Trophoblast cell (in vitro differentiated cells and primary cell): ENCODE measurements around the gene MXD4.

Experiments
- DNase-seq, 2 donors: peaks; one replicate each; pipeline ENCODE4 v3.0.0-alpha.2; 2016
- H2AFZ ChIP-seq: 2 replicates; pipeline ENCODE4 v1.6.1; 2013; ENCODE audit warnings: low read length, moderate library complexity, mild to moderate bottlenecking; ENCODE audit not compliant: insufficient read depth, poor library complexity
- H2AK5ac ChIP-seq: 2 replicates; pipeline ENCODE4 v1.6.1; 2013; ENCODE audit warnings: mild to moderate bottlenecking, low read length
- H2BK120ac ChIP-seq: 2 replicates; pipeline ENCODE4 v1.6.1; 2013; ENCODE audit warnings: low read length, mild to moderate bottlenecking, moderate library complexity; ENCODE audit not compliant: insufficient read depth, poor library complexity
- H2BK12ac ChIP-seq: 2 replicates; pipeline ENCODE4 v1.6.1; 2013; ENCODE audit warnings: mild to moderate bottlenecking, low read length, moderate library complexity
- H2BK5ac ChIP-seq: 2 replicates; pipeline ENCODE4 v1.6.1; 2013; ENCODE audit warnings: low read length, low read depth, moderate library complexity, mild to moderate bottlenecking; ENCODE audit not compliant: poor library complexity
- H3K14ac ChIP-seq: 2 replicates; pipeline ENCODE4 v1.6.1; 2013; ENCODE audit warnings: mild to moderate bottlenecking, low read length
- H3K18ac ChIP-seq: 2 replicates; pipeline ENCODE4 v1.6.1; 2013; ENCODE audit warnings: mild to moderate bottlenecking, low read length
- H3K23ac ChIP-seq: 2 replicates; pipeline ENCODE4 v1.6.1; 2013; ENCODE audit warnings: low read length
- H3K27ac ChIP-seq: 2 replicates; pipeline ENCODE4 v1.5.1; 2013; ENCODE audit warnings: low read depth, mild to moderate bottlenecking, inconsistent platforms, low read length, moderate library complexity
- H3K27me3 ChIP-seq: 2 replicates; pipeline ENCODE4 v1.6.1; 2013; ENCODE audit warnings: inconsistent platforms, mild to moderate bottlenecking, low read length, moderate library complexity; ENCODE audit not compliant: insufficient read depth
- H3K36me3 ChIP-seq, 2 experiments: 1 replicate in 1 of 2; 2 replicates in 1 of 2; pipeline ENCODE4 v1.6.1; 2013; ENCODE audit warnings: low read length in 2 of 2, mild to moderate bottlenecking in 2 of 2, moderate library complexity in 1 of 2; ENCODE audit not compliant: insufficient read depth in 2 of 2, control insufficient read depth in 1 of 2
- H3K4ac ChIP-seq: 2 replicates; pipeline ENCODE4 v1.6.1; 2013; ENCODE audit warnings: low read depth, mild to moderate bottlenecking, low read length, moderate library complexity
- H3K4me1 ChIP-seq, 2 experiments: 1 replicate in 1 of 2; 2 replicates in 1 of 2; pipeline ENCODE4 v1.6.1; 2013; ENCODE audit warnings: low read length in 2 of 2, mild to moderate bottlenecking in 2 of 2, moderate library complexity in 1 of 2; ENCODE audit not compliant: insufficient read depth in 2 of 2, control insufficient read depth in 1 of 2
- H3K4me2 ChIP-seq: 2 replicates; pipeline ENCODE4 v1.6.1; 2013; ENCODE audit warnings: inconsistent platforms, mild to moderate bottlenecking, low read length, moderate library complexity
- H3K4me3 ChIP-seq: 2 replicates; pipeline ENCODE4 v1.5.1; 2013; ENCODE audit warnings: mild to moderate bottlenecking, low read depth, low read length, inconsistent platforms
- H3K79me1 ChIP-seq: one replicate; pipeline ENCODE4 v1.6.1; 2013; ENCODE audit warnings: low read length
- H3K79me2 ChIP-seq: 2 replicates; pipeline ENCODE4 v1.6.1; 2013; ENCODE audit warnings: low read length, mild to moderate bottlenecking; ENCODE audit not compliant: control insufficient read depth, insufficient read depth, poor library complexity
- H3K9ac ChIP-seq: 2 replicates; pipeline ENCODE4 v1.6.1; 2013; ENCODE audit warnings: mild to moderate bottlenecking, low read length
- H3K9me3 ChIP-seq: 2 replicates; pipeline ENCODE4 v1.6.1; 2013; ENCODE audit warnings: low read depth, mild to moderate bottlenecking, control low read depth, inconsistent platforms, low read length; ENCODE audit not compliant: insufficient read depth
- H4K12ac ChIP-seq: 2 replicates; pipeline ENCODE4 v1.6.1; 2013; ENCODE audit warnings: low read depth, mild to moderate bottlenecking, low read length, moderate library complexity
- H4K8ac ChIP-seq: 2 replicates; pipeline ENCODE4 v1.6.1; 2013; ENCODE audit warnings: low read depth, mild to moderate bottlenecking, low read length, moderate library complexity
- H4K91ac ChIP-seq: one replicate; pipeline ENCODE4 v1.6.1; 2013; ENCODE audit warnings: low read depth, mild to moderate bottlenecking, low read length, moderate library complexity
- WGBS: extraction: QIAGEN DNeasy Blood & Tissue Kit; methylation state at CpG from one replicate; pipeline ENCODE4 v1.1.7; 2013; ENCODE audit warnings: missing lambda C conversion rate; ENCODE audit not compliant: insufficient read length, insufficient coverage; ENCODE audit errors: extremely low coverage; 5-methylcytosine and 5-hydroxymethylcytosine counted together

Gene MXD4

DNA sequence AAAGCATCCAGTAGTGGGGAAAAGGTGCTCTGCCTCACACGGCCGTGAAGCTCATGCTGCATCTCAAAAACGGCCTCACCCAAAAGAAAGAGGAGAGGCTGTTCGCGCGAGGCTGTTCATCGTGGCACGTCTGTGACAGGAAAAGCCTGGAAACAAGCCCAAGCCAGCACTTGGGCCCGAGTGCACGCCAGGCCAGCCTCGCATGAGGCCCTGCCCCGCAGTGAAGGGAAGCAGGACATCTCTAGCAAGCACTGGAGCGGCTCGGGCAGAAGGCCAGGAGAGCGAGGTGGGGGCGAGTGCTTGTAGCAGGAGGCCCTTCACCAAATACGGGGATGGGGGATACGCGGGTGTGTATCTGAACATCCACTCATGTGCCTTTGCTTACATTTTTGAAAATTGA, 39.9 kb upstream of the MXD4 start:
- H2AK5ac ChIP-seq: no peak overlapping the region
- H3K14ac ChIP-seq: no peak overlapping the region
- no peaks in the 10 kb centered on the region for H3K27me3 ChIP-seq

DNA sequence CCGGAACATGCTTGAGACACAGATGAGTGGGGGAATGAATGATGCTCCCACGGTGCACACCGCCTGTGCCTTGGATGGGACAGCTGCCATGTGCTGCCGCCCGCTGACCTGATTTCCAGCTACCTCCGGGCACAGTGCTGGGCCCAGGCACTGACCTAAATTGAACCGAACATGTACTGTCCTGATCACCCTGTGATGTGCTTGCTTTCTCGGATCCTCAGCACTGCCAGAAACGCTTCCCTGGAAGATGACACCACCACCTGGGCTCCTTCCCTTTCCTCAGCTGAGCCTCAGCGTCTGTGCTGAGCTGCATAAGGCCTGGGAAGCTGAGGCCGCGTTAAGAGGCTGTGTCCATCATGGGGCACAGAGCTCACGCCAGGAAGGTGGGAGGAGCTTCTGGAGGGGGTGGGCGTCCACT, 39.3 kb upstream of the MXD4 start:
- Histone ChIP-seq H3K4me3 (no peak overlapping the region), H3K79me2 (no peaks in the 10 kb centered on the region), H2AK5ac (no peak overlapping the region), H3K9me3 (peaks cover 20% of the 10 kb centered on the region), H3K27me3 (no peaks in the 10 kb centered on the region), H2BK5ac (no peak overlapping the region), H2BK12ac (no peak overlapping the region), H4K12ac (no peak overlapping the region), H3K36me3 (no peaks in the 10 kb centered on the region), H3K18ac (no peak overlapping the region), H2AFZ (no peak overlapping the region), H3K14ac (no peak overlapping the region), H3K79me1 (no peaks in the 10 kb centered on the region), H3K27ac (no peak overlapping the region), H3K4ac (no peak overlapping the region), H3K4me2 (no peak overlapping the region), H3K4me1 (no peaks in the 10 kb centered on the region), H2BK120ac (no peak overlapping the region), H3K23ac (no peak overlapping the region), H3K9ac (no peak overlapping the region), H4K91ac (no peak overlapping the region), H4K8ac (no peak overlapping the region)
- no CpG with 5 or more reads among the region's 14 CpGs for WGBS
- no peak for DNase-seq

More for the DNA sequence above, 39.9 kb upstream of the MXD4 start:
- no peaks in the 10 kb centered on the region for H3K79me1 ChIP-seq
- no peak overlapping the region for H2BK120ac ChIP-seq
- H3K4me1 ChIP-seq: no peaks in the 10 kb centered on the region
- H4K12ac ChIP-seq: no peak overlapping the region
- no peak overlapping the region for H3K4ac ChIP-seq
- H4K8ac ChIP-seq: no peak overlapping the region
- no peak overlapping the region for H2AFZ ChIP-seq
- no CpG with 5 or more reads among the region's 19 CpGs for WGBS
- H4K91ac ChIP-seq: no peak overlapping the region
- peaks cover 21% of the 10 kb centered on the region for H3K9me3 ChIP-seq
- no peaks in the 10 kb centered on the region for H3K79me2 ChIP-seq
- no peak overlapping the region for H3K4me2 ChIP-seq
- no peak overlapping the region for H3K23ac ChIP-seq
- no peak overlapping the region for H2BK5ac ChIP-seq
- H3K9ac ChIP-seq: no peak overlapping the region
- DNase-seq: no peak
- H3K18ac ChIP-seq: no peak overlapping the region
- no peak overlapping the region for H2BK12ac ChIP-seq
- H3K4me3 ChIP-seq: no peak overlapping the region
- H3K36me3 ChIP-seq: no peaks in the 10 kb centered on the region
- no peak overlapping the region for H3K27ac ChIP-seq

DNA sequence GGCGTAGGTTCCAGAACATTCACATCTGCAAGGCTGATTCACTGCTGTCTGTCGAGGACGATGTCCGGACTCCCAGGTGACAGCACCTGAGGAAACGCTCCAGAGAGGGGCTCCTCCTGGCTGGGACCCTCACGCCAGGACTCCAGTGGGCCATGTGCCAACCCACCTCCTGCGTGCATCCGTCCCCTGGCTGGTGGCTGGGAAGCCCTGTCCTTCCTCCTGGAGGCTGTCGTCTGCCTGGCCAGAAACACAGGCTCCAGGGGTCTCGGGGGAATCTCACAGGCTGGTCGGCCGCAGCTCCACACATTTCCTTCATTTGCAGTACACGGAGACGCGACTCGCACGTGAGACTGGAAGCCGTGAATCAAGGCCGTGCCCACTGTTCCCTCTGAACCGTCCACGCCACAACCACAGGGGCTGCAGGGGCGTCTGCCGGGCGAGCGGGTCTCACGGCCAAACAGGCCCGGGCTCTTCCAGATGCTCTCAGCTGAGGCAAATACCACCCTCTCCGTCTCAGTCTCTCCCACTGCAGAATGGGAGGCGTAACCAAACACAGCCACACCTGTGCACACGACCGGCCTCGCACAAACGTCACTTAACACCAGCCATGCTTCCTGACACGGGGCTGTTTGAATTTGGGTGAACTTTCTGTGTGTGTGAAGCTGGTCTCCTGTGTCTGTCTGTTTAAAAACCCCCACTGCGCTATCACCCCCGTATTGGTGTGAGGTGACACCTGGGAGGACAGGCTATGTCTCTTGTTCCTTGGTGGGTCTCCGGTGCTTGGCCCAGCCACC, 38.7 kb upstream of the MXD4 start:
- Histone ChIP-seq H4K8ac (no peak overlapping the region), H3K36me3 (no peaks in the 10 kb centered on the region), H3K27me3 (no peaks in the 10 kb centered on the region), H3K4ac (no peak overlapping the region), H3K18ac (no peak overlapping the region), H3K4me3 (no peak overlapping the region), H3K4me2 (no peak overlapping the region), H4K91ac (no peak overlapping the region), H3K79me1 (no peaks in the 10 kb centered on the region), H3K9me3 (peaks cover 20% of the 10 kb centered on the region), H2BK5ac (no peak overlapping the region), H3K79me2 (no peaks in the 10 kb centered on the region), H2AK5ac (no peak overlapping the region), H3K4me1 (no peaks in the 10 kb centered on the region), H2AFZ (no peak overlapping the region), H3K14ac (no peak overlapping the region), H4K12ac (no peak overlapping the region), H2BK12ac (no peak overlapping the region), H3K9ac (no peak overlapping the region), H2BK120ac (no peak overlapping the region), H3K27ac (no peak overlapping the region), H3K23ac (no peak overlapping the region)
- no CpG with 5 or more reads among the region's 37 CpGs for WGBS
- no peak for DNase-seq

DNA sequence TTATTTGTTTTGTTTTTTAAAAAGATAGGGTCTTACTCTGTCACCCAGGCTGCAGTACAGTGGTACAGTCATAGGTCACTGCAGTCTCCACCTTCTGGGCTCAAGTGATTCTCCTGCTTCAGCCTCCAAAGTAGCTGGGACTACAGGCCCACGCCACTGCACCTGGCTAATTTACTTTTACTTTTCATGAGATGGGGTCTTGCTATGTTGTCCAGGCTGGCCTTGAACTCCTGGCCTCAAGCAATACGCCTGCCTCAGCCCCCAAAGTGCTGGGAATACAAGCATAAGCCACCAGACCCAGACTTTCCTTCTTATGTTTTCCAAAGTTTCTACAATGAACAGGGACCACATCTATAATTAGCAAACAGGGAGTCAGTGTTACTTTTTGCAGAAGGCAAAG, 37.9 kb upstream of the MXD4 start:
- H3K36me3 ChIP-seq: no peaks in the 10 kb centered on the region
- H3K27ac ChIP-seq: no peak overlapping the region
- H4K12ac ChIP-seq: no peak overlapping the region
- no peak overlapping the region for H3K9ac ChIP-seq
- H3K79me1 ChIP-seq: no peaks in the 10 kb centered on the region
- H3K4me3 ChIP-seq: no peak overlapping the region
- H3K4me2 ChIP-seq: no peak overlapping the region
- H3K4me1 ChIP-seq: no peaks in the 10 kb centered on the region
- H4K8ac ChIP-seq: no peak overlapping the region
- no peak overlapping the region for H3K23ac ChIP-seq
- no peak overlapping the region for H2BK12ac ChIP-seq
- H2BK5ac ChIP-seq: no peak overlapping the region
- H3K18ac ChIP-seq: no peak overlapping the region
- DNase-seq: no peak
- H2AFZ ChIP-seq: no peak overlapping the region
- no peak overlapping the region for H2BK120ac ChIP-seq
- H3K4ac ChIP-seq: no peak overlapping the region
- H3K79me2 ChIP-seq: no peaks in the 10 kb centered on the region
- no peak overlapping the region for H4K91ac ChIP-seq
- H2AK5ac ChIP-seq: no peak overlapping the region
- H3K14ac ChIP-seq: no peak overlapping the region
- WGBS: no CpG with 5 or more reads among the region's 2 CpGs
- H3K27me3 ChIP-seq: no peaks in the 10 kb centered on the region
- peaks cover 15% of the 10 kb centered on the region for H3K9me3 ChIP-seq
